ENCODE data around the gene GPR21.

Gene GPR21, protein sequence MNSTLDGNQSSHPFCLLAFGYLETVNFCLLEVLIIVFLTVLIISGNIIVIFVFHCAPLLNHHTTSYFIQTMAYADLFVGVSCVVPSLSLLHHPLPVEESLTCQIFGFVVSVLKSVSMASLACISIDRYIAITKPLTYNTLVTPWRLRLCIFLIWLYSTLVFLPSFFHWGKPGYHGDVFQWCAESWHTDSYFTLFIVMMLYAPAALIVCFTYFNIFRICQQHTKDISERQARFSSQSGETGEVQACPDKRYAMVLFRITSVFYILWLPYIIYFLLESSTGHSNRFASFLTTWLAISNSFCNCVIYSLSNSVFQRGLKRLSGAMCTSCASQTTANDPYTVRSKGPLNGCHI

DNA sequence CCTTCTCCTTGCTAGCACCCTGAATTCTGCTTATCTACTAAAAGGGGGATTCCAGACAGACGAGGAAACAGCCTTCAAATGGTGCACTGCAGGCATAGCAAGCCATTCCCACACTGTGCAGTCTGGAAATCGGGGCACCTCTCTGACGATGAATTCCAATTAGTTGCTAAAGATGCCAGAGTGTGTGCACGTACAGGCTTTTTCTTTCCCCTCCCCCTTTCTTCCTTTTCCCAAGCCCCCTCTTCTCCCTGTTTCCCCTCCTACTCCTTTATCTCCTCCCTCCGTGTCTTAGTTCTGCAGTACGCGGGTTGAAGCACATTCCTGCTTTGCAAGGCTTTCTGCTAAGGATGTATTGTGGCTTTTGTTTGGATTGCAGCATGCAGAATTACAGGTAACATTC lies at the start of gene GPR21:
Gene GPR21, plus strand, starts transcription at position 316 of the 400 bp plus-strand sequence. CDS start 900 bp downstream, outside the sequence.
- DNase-seq, result no peak

DNA sequence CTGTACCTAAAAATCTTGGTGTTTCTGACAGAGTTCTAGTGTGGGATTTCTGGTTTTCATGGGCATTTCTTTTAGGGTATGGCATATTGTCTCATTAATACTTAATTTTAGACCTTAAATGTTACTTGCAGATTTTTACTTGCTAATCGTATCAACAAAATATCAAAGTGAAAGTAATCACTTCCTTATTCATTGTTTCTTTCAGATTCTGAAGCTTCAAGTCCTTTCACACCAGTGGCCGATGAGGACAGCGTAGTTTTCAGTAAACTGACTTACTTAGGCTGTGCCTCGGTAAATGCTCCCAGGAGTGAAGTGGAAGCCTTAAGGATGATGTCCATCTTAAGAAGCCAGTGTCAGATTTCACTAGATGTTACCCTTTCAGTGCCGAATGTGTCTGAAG lies 47.5 kb upstream of the GPR21 start:
- DNase-seq, result no peak

DNA sequence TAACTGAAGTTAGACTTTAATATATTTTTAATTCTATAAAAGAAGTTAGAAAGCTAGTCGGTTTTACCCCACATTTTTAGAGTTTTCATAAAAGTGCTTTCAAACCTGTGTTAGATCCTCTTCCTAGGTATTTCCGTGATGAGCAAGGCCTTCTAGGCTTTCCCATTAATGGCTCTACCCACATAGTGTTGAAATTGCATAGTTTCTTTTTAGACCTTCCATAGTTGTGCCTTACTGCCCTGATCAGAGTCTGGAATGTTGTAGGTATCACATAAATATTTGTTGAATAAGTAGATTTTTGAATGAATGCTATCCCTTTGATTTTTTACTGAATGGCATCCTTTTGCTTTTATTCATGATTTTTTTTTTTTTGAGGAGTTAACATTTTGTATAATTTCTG lies 45.3 kb upstream of the GPR21 start:
- no peak for DNase-seq

DNA sequence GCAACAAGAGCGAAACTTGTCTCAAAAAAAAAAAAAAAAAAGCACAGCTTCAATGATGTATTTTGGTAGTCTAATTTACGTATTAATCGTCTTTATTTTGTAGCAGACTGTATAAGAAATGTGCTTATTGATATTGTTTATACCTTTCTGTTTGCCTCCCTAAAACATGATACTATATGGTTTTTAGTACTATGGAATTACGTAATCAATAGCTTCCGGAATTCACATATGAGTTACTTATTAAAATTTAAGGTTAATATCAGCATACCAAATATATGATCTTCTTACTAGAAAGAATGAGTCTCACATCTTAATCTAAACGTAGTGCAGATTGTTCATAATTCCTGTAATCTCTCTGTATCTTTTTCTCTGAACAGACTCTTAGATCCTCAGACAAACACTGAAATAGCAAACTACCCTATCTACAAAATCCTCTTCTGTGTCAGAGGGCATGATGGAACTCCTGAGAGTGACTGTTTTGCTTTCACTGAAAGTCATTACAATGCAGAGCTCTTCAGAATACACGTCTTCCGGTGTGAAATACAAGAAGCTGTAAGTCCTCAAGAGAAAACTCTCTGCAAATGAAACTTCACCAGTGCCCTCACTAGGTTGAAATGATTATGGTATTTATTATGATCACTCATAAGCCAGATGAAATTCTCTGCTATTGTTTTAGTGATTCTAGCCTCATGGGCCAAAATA lies 44.4 kb upstream of the GPR21 start:
- peak; percentile 53 for DNase-seq

DNA sequence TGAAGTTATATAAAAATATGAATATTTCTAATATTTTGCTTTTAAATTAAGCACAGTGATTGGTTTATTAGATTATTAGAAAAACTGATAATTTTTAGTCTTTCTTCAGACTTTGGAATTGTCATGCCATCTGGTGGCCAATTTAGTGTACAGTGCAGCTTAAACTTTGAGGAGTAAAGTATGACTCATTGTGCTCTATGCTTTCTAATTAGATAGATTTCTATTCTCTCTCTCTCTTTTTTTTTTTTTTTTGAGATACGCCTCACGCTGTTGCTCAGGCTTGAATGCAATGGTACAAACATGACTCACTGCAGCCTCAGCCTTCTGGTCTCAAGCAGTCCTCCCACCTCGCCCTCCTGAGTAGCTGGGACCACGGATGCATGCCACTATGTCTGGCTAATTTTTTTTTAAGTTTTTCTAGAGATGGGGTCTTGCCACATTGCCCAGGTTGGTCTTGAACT lies 42.1 kb upstream of the GPR21 start:
- DNase-seq, result peak; percentile 51

DNA sequence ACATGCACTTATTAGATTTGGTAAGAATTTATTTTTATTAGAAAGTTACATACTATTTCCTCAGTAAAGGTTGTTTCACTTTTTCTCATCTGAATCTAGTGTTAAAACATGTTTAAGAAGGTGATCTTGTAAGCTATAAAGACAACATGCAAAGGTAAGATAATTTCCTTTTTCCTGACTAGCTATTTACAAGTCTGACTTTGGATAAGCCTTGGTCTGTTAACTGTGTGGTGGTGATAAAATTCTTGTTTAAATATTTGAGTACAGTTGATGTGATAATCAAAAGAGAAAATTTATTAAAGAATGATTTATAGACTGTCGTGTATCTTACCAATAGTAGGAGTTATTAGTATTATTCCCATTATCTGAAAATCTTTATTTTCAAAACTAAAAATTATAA lies 36.9 kb upstream of the GPR21 start:
- no peak for DNase-seq

DNA sequence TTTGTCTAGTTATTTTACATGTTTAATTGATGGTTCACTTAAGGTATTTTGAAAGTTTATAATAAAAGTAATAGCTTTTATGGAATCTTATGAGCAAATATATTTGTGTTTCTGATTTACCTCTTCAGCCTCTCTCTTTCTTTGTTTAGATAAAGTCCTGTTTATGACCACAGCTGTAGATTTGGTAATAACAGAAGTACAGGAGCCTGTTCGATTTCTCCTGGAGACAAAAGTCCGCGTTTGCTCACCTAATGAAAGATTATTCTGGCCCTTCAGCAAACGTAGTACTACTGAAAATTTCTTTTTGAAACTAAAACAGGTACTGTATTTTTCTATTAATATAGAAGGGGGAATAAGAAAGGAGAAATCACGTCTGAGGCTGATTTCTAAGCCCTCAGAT lies 35.0 kb upstream of the GPR21 start:
- DNase-seq, result no peak

DNA sequence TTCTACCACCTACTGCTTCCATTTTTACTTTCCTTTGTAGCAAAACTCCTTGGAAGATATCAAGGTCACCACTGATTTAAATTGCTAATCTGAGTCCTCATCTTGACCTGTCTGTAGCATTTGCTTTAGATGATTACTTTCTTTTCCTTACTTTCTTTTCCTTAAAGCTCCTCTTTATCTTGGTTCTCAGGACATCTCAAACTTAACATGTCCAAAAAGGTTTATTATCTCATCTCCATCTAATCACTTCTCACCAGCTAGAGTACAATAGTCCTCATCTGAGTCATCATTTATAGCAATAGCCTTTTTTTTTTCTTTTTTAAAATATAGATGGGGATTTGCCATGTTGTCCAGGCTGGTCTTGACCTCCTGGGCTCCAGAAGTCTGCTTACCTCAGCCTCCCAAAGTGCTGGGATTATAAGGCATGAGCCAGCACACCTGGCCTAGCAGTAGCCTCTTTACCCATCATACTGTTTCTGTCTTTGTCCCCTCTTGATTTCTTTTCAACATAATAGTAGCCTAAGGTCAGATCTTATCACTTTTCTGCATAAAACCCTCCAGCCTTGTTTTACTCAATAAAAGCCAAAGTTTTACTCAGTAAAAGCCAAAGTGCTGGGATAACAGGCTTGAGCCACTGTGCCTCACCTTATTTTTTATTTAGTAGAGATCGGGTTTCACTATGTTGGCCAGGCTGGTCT lies 32.9 kb upstream of the GPR21 start:
- no peak for DNase-seq

DNA sequence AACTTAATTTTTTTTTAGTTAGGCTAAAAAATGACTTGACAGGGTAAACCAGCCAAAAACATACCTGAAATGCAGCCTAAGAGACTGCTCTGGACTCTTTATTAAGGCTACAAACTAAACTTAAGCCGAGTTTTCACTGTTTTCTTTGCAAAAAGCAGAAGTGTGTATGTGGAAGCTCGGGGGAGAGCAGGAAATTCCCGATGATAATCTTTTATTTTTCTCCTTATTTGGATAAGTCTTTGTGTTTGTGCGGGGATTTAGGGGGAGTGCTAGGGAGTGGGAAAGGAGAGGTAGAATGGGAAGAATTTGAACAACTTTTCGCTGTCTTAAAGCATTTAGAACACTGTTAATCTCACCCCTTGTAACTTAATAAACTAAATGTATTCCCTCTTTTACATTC lies 30.7 kb upstream of the GPR21 start:
- no peak for DNase-seq

DNA sequence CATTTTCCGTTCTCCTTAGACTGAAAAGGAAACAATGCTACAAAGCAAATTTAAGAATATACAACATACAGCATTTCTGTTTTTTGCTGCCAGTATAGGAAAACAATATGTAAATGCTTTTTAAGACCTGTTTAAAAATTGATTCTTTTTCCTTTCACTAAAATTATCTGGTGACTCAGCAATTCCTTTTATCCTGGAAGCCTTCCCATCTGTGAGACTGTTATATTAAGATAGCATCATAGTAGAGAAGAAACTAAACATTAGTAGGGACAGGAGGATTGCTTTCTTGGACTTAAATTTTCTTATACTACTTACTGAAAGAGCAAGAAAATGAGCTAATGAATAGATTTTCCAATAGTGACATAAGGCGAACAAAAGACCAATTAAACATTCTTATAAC lies 30.0 kb upstream of the GPR21 start:
- DNase-seq, result no peak

DNA sequence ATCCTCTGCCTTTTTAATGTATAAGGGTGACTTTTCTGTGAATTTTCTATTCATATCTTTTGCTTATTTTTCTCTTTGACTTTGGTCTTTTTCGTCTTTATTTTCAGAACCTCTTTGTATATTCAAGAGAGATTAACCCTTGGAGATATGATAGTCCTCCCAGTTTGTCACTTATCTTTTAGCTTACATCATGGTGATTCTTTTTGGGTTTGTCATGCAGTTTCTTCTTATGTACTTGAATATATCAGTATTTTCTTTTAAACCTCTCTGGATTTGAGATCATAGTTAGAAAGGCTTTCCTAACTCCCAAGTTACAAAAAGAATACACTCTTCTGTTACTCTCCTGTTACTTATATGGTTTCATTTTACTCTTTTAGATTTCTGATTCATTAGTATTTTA lies 27.5 kb upstream of the GPR21 start:
- DNase-seq, result no peak

DNA sequence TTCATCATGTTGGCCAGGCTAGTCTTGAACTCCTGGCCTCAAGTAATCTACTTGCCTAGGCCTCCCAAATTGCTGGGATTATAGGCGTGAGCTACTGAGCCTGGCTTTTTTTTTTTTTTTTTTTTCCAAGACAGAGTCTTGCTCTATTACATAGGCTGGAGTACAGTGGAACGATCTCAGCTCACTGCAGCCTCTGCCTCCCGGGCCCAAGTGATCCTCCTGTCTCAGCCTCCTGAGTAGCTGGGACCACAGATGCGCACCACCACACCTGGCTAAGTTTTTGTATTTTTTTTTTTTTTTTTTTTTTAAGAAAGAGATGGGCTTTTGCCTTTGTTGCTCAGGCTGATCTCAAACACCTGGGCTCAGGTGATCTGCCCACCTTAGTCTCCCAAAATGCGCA lies 26.2 kb upstream of the GPR21 start:
- DNase-seq, result no peak

DNA sequence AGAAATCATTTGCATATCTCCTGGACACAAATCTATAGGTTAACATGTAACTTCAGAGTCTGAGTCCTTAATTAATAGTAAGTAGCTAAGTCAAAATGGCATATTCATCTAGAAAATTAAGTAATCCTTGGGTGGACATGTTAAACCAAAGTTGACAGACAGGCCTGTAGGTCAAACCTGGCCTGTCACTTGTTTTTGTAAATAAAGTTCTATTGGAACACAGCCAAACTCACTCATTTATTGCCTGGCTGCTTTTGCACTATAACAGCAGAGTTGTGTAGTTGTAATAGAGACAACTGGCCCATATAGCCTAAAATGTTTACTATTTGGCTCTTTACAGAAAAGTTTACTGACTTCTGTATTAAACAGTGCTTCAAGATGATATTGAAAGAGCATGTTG lies 24.6 kb upstream of the GPR21 start:
- no peak for DNase-seq

DNA sequence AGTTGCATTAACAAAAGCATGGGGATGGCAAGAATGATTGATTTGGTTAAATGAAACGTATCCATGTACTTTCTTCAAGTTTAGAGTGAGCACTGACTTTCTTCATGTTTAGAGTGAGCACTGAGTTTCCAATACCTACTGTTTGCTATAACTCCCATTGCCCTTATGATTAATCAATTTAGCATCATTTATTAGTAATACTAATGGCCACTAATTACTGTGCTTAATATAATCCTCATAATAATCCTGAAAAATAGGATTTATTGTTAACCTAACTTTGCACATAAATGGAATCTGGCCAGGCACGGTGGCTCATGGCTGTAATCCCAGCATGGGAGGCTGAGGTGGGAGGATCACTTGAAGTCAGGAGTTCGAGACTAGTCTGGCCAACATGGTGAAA lies 22.1 kb upstream of the GPR21 start:
- DNase-seq, result no peak

DNA sequence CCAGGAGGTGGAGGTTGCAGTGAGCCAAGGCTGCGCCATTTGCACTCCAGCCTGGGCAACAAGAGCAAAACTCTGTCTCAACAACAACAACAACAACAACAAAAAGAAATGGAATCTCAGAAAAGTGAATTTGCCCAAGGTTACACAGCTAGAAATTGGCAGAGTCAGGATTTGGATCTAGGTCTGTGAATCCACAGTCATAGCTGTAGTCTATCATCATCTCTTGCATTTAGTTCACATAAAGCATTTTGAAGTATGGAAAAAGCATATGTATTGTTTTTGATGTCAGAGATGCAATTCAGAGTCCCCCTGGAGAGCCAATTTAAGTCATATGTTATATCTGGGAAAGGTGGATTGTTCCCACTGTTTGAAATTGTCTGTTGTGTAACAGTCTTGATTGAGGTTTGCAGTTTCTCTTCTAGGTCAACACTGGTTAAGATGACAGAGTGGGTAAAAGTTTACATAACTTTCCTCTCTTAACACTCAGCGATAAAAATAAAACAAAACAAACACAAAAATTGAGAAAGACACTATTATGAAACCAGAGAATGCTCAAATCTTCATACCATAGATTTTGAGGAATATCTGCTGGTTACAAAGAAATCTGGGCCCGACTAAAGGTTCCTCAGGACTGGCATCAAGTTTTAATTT lies 21.5 kb upstream of the GPR21 start:
- DNase-seq, result no peak

DNA sequence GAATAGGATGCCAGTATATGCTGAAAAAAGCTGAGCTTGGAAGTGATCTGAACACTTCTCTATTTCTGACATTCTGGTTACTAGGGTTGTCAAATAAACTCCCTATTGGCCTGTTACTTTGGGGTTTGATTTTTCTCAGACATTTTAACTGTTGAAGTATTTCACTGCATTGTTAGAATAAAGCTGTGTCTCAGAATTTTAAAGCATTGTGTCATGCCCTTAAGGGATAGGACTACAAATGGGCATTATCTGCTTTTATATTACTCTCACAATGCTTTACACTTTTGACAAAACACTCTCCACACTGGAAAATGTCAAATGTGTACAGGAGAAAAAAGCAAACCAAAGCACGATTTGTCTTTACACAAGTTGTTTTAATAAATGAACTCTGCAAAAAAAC lies 16.8 kb upstream of the GPR21 start:
- no peak for DNase-seq

DNA sequence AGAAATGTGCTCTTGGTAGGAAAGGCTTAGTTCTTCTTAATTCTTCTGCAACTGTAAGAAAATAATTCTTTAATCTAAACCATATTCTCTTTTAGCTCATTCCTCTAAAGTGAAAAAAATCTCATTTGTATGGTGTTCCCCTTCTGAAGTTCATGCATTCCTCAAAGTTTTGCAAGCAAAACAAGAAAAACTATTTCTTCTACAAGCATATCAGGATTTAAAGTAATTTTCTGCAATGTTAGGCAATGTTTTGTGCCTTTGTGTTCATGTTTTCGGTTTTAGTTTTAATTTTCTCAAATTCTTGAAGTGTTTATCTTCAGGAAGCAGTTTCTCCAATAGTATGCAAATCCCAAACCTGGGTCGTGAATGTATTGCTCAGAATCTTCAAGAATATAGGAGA lies 12.7 kb upstream of the GPR21 start:
- DNase-seq, result no peak

DNA sequence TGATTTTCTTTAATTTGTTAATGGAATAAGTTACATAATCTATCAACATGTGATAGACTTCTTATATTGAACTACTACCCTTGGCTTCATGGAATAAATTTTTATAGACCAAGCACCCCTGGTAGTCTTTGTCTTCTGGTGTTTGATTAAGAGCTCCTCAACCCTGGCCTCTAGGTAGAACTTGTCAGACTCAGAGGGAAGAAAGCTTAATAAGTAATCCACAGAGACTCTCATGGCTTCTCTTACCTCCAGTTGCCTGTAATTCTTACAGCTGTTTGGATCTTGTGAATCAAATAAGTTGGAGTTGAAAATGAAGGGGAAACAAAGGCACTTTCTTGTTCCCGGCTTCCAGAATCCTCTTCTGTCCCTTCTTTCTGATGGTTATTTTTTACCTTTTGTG lies 7.0 kb upstream of the GPR21 start:
- no peak for DNase-seq

DNA sequence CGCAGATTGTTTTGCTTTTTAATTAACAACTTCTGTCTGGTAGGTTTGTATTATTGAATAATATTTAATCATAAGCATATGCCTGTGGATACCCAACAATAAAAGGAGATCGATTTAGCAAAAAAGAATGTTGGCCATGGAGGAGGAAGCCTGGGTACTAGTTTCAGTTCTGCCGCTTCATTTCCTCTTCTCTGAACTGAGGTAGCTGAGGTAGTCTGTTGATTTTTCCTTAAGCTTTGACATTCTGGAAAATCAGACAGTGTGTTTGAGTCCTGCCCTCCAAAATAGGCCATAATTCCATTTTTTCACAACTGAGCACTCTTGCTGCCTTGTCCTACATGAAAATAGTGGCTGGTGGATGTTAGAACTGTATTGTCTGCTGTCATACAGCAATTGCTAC lies 6.0 kb upstream of the GPR21 start:
- DNase-seq, result no peak

DNA sequence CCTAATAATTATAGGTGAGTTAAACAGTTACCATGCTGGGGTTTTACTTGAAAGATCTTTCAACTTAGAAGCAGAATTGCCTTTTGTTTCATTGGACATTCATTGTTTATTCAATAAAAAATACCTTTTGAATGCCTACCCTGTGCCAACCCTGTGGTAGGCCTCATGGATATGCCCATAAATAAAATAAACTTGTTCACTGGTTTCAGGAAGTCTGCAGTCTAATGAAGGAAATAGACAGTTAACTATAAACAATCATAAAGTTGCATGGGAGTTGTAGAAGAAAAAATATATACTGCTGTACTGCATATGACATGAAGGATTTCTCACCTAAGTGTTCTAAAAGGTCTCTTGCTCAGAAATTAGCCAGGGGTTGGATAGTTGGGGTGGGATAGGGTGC lies 5.3 kb upstream of the GPR21 start:
- DNase-seq, result no peak

DNA sequence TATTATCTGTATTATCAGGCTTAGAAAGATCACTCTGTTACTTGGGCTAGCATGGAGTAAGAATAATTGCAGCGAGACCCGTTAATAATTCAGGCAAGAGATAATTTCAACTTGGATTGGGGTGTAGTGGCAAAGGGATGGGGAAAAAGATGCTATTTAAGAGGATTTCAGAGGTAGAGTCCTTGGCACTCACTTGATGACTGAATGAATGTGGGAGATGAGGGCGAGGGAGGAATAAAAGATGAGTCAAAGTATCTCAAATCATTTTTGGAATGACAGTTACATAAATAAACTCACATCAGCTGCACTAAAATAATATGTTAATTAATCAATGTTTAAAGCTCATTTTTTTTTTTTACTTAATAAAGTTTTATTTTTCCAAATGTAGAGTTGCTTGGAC lies 4.5 kb upstream of the GPR21 start:
- no peak for DNase-seq

DNA sequence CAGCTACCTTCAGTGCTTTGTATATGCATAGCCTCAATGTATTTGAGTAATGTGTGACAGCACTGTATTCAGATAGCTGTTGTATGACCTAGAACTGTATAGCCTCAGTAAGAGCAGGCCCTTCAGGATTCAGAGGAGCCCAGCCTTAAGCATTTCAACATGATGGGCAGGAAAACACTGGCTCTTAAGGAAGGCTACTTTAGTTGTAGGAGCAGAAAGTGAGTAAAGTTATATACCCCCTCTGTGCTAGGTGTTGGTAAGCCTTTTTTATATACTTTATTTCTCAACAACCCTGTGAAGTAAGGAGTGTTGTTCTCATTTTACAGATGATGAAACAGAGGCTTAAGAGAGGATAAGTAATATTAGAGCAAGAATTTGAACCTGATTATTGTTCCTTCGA lies 1.5 kb upstream of the GPR21 start:
- no peak for DNase-seq

DNA sequence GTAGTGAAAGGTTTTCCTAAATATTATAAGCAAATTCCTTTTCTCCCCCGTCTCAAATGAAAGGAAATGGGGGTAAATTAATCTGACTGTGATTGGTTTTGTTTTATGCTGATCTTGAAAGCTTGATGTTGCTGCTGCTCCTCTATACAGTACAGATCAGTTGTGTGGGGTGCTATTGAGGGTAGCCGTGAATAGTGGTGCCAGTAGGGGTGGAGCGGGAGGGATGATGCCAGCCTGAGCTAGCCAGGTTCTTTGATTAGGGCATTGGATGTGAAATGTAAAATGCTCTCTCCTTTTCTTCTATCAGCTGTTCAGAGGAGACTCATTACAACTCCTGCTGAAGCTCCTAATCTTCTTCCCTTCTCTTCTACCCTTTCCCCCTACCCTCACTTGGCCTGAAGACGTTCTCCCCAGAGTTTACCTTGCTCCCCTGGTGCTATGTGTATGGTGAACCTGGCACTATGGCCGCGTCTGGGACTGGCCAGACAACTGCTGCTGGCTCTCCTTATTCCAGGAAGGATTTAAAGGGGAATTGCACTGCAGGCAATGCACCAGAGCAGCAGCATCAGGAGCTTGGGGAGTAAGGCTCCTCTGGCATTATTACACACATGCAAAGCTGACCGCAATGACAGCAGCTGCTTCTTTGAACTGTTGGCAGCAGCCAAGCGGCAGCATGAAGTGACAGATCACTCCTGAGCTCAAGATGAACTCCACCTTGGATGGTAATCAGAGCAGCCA lies 566 bp downstream of the GPR21 start:
- DNase-seq, result no peak

Data from activated CD4-positive, alpha-beta T cell treated with anti-CD3 and anti-CD28 coated beads, Interleukin-2, amount 50 U/mL, for 16 hours (primary cell).